ENCODE data around the gene TGM5. TPM values are rescaled to one million over a fixed set of nuclear protein-coding genes. Genes with fewer than 3 reads are reported as not detected.
"Not testable (repeated sequence)": the region's sequence is repeated elsewhere in the genome, so short reads cannot be mapped to it uniquely, and the experiment has no call there.

Gene TGM5
- total RNA-seq, 5 donors from 2014 or later (not counting 1 experiment from before 2014, with no cell fraction given) = not detected

- WGBS (ENCODE audit: insufficient coverage) = 81% methylated on average over 5 of the region's 5 CpGs
- no peaks in the 10 kb centered on the region for H3K9me3 Mint-ChIP-seq
- H3K27ac Mint-ChIP-seq = no peak overlapping the region
- Histone ChIP-seq H3K36me3 (ENCODE audit: control insufficient read depth in 2 of 2, extremely low read depth in 1 of 2, insufficient read depth in 1 of 2, low read length in 1 of 2) (no peaks in the 10 kb centered on the region), H3K4me1 (ENCODE audit: control insufficient read depth in 1 of 2, extremely low read depth in 1 of 2, insufficient read depth in 2 of 2, low read length in 2 of 2) (peaks cover 0 to 2% of the 10 kb centered on the region in 2 experiments), H3K9me3 (no peaks in the 10 kb centered on the region), H3K4me3 (ENCODE audit: control insufficient read depth in 1 of 2, extremely low read depth in 1 of 2, low read length in 1 of 2) (no peak overlapping the region), H3K27ac (ENCODE audit: low read length) (no peak overlapping the region), H3K27me3 (replicated peaks in 1 of 2; ENCODE audit: control insufficient read depth in 2 of 2, extremely low read depth in 1 of 2, insufficient read depth in 2 of 2, low read length in 1 of 2) (peaks cover 0 to 35% of the 10 kb centered on the region in 2 experiments)
- no peak overlapping the region for H3K4me3 Mint-ChIP-seq
- H3K4me1 Mint-ChIP-seq = peaks cover 0 to 13% (median 4%) of the 10 kb centered on the region in 3 donors
- H3K27me3 Mint-ChIP-seq = peaks cover 9 to 21% of the 10 kb centered on the region in 2 donors
- ChIA-PET CTCF (no interaction called here), POLR2A (no interaction called here)
- DNase-seq (no peak), ATAC-seq (replicated peaks in 1 of 4) (no peak)
- H3K36me3 Mint-ChIP-seq = no peaks in the 10 kb centered on the region
Measured at GRCh38 chr15:43206054-43206453, 60.7 kb downstream of the TGM5 start.

- Mint-ChIP-seq H3K9me3 (peaks cover 0 to 3% (median 0%) of the 10 kb centered on the region in 3 donors), H3K4me1 (peaks cover 0 to 13% (median 4%) of the 10 kb centered on the region in 3 donors), H3K4me3 (no peak overlapping the region), H3K27me3 (peaks cover 6 to 11% of the 10 kb centered on the region in 2 donors), H3K27ac (no peak overlapping the region), H3K36me3 (peaks cover 6% of the 10 kb centered on the region)
- Histone ChIP-seq H3K36me3 (ENCODE audit: control insufficient read depth in 2 of 2, extremely low read depth in 1 of 2, insufficient read depth in 1 of 2, low read length in 1 of 2) (no peaks in the 10 kb centered on the region), H3K4me3 (ENCODE audit: control insufficient read depth in 1 of 2, extremely low read depth in 1 of 2, low read length in 1 of 2) (no peak overlapping the region), H3K9me3 (no peaks in the 10 kb centered on the region), H3K4me1 (ENCODE audit: control insufficient read depth in 1 of 2, extremely low read depth in 1 of 2, insufficient read depth in 2 of 2, low read length in 2 of 2) (peaks cover 0 to 2% of the 10 kb centered on the region in 2 experiments), H3K27me3 (replicated peaks in 1 of 2; ENCODE audit: control insufficient read depth in 2 of 2, extremely low read depth in 1 of 2, insufficient read depth in 2 of 2, low read length in 1 of 2) (peaks cover 0 to 17% of the 10 kb centered on the region in 2 experiments), H3K27ac (ENCODE audit: low read length) (no peak overlapping the region)
- ChIA-PET POLR2A (interaction anchor here in 1 of 2 donors (0.5 kb wide), 1 partner anchor 38 kb away, joined by 3 read pairs; no protein-coding TSS in a partner anchor), CTCF (interaction anchor here (0.7 to 2.0 kb wide), 8 partner anchors 9 to 1064 kb away, joined by 3 to 8 read pairs (median 4); no protein-coding TSS in a partner anchor)
- 50% methylated on average over 8 of the region's 8 CpGs for WGBS (ENCODE audit: insufficient coverage)
- DNase-seq (peak in 29 of 35 experiments; percentile 14 to 61 (median 32)), ATAC-seq (replicated peaks in 1 of 4) (peak; percentile 49 to 69 (median 62))
Measured at GRCh38 chr15:43204016-43204901, 62.5 kb downstream of the TGM5 start.

DNA sequence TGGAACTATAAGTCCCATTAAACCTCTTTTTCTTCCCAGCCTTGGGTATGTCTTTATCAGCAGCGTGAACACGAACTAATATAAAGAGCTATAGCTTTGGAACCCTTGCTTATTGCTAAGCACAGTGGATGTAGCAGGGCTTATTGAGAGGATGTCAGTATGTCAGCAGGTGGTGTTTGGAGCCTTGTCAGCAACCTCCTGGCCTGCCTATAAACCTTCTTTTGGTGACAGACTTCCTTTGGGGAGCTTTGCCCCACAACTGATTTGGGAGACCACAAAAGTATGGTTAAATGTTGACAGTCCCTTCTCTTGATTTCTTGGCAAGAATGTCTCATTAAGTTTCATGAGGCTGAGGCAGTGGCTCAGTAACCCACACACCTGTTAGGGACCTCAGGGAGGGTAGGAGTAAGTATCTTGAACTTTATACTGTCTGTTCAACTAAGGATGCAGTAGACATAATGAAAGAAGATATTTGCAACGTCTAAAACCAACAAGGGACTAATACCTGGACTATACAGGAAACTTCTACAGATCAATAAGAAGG, 66.7 kb downstream of the TGM5 start:
- Histone ChIP-seq H3K4me3 (ENCODE audit: control insufficient read depth in 1 of 2, extremely low read depth in 1 of 2, low read length in 1 of 2) (no peak overlapping the region), H3K27ac (ENCODE audit: low read length) (no peak overlapping the region), H3K27me3 (replicated peaks in 1 of 2; ENCODE audit: control insufficient read depth in 2 of 2, extremely low read depth in 1 of 2, insufficient read depth in 2 of 2, low read length in 1 of 2) (no peaks in the 10 kb centered on the region), H3K9me3 (no peaks in the 10 kb centered on the region), H3K4me1 (ENCODE audit: control insufficient read depth in 1 of 2, extremely low read depth in 1 of 2, insufficient read depth in 2 of 2, low read length in 2 of 2) (peaks cover 0 to 2% of the 10 kb centered on the region in 2 experiments), H3K36me3 (ENCODE audit: control insufficient read depth in 2 of 2, extremely low read depth in 1 of 2, insufficient read depth in 1 of 2, low read length in 1 of 2) (peaks cover 0 to 20% of the 10 kb centered on the region in 2 donors)
- H3K27me3 Mint-ChIP-seq = no peaks in the 10 kb centered on the region
- ChIA-PET CTCF (interaction anchor here in 1 of 2 donors (0.6 kb wide), 1 partner anchor 272 kb away, joined by 3 read pairs; no protein-coding TSS in a partner anchor), POLR2A (no interaction called here)
- WGBS (ENCODE audit: insufficient coverage) = no CpG with 5 or more reads among the region's 3 CpGs
- DNase-seq = no peak
- H3K27ac Mint-ChIP-seq = peak overlapping the region in 1 of 2 donors; percentile 35
- peaks cover 0 to 11% (median 5%) of the 10 kb centered on the region in 3 donors for H3K9me3 Mint-ChIP-seq
- peaks cover 0 to 11% (median 4%) of the 10 kb centered on the region in 3 donors for H3K4me1 Mint-ChIP-seq
- H3K4me3 Mint-ChIP-seq = no peak overlapping the region
- H3K36me3 Mint-ChIP-seq = peaks cover 31% of the 10 kb centered on the region
- ATAC-seq (replicated peaks in 1 of 4) = no peak

- DNase-seq = no peak
- WGBS (ENCODE audit: insufficient coverage) = 94% methylated on average over 2 of the region's 3 CpGs
- H3K4me1 ChIP-seq (ENCODE audit: control insufficient read depth in 1 of 2, extremely low read depth in 1 of 2, insufficient read depth in 2 of 2, low read length in 2 of 2) = no peaks in the 10 kb centered on the region
- peaks cover 40% of the 10 kb centered on the region for H3K36me3 Mint-ChIP-seq
- ChIA-PET POLR2A (no interaction called here), CTCF (no interaction called here)
- no peak overlapping the region for H3K4me3 Mint-ChIP-seq
- H3K27me3 ChIP-seq (replicated peaks in 1 of 2; ENCODE audit: control insufficient read depth in 2 of 2, extremely low read depth in 1 of 2, insufficient read depth in 2 of 2, low read length in 1 of 2) = no peaks in the 10 kb centered on the region
- no peaks in the 10 kb centered on the region for H3K27me3 Mint-ChIP-seq
- ATAC-seq (replicated peaks in 1 of 4) = no peak
- no peak overlapping the region for H3K27ac Mint-ChIP-seq
- no peaks in the 10 kb centered on the region for H3K9me3 ChIP-seq
- no peak overlapping the region for H3K4me3 ChIP-seq (ENCODE audit: control insufficient read depth in 1 of 2, extremely low read depth in 1 of 2, low read length in 1 of 2)
- no peak overlapping the region for H3K27ac ChIP-seq (ENCODE audit: low read length)
- peaks cover 0 to under 1% (median 0%) of the 10 kb centered on the region in 3 donors for H3K4me1 Mint-ChIP-seq
- peaks cover 0 to 11% (median 5%) of the 10 kb centered on the region in 3 donors for H3K9me3 Mint-ChIP-seq
- peaks cover 0 to 30% of the 10 kb centered on the region in 2 donors for H3K36me3 ChIP-seq (ENCODE audit: control insufficient read depth in 2 of 2, extremely low read depth in 1 of 2, insufficient read depth in 1 of 2, low read length in 1 of 2)
Measured at GRCh38 chr15:43198992-43199391, 67.7 kb downstream of the TGM5 start.

GRCh38 chr15:43198556-43198955, 68.2 kb downstream of the TGM5 start:
- H3K9me3 ChIP-seq; CTCF ChIA-PET; H3K4me1 Mint-ChIP-seq; POLR2A ChIA-PET; H3K4me3 Mint-ChIP-seq; H3K4me1 ChIP-seq (ENCODE audit: control insufficient read depth in 1 of 2, extremely low read depth in 1 of 2, insufficient read depth in 2 of 2, low read length in 2 of 2); ATAC-seq (replicated peaks in 1 of 4); H3K27me3 ChIP-seq (replicated peaks in 1 of 2; ENCODE audit: control insufficient read depth in 2 of 2, extremely low read depth in 1 of 2, insufficient read depth in 2 of 2, low read length in 1 of 2); DNase-seq; H3K27me3 Mint-ChIP-seq; H3K27ac Mint-ChIP-seq; H3K4me3 ChIP-seq (ENCODE audit: control insufficient read depth in 1 of 2, extremely low read depth in 1 of 2, low read length in 1 of 2); H3K27ac ChIP-seq (ENCODE audit: low read length): not testable (repeated sequence)
- H3K9me3 Mint-ChIP-seq = peaks cover 0 to 11% (median 5%) of the 10 kb centered on the region in 3 donors
- 96% methylated on average over 2 of the region's 4 CpGs for WGBS (ENCODE audit: insufficient coverage)
- H3K36me3 Mint-ChIP-seq = peaks cover 40% of the 10 kb centered on the region
- peaks cover 0 to 30% of the 10 kb centered on the region in 2 donors for H3K36me3 ChIP-seq (ENCODE audit: control insufficient read depth in 2 of 2, extremely low read depth in 1 of 2, insufficient read depth in 1 of 2, low read length in 1 of 2)

GRCh38 chr15:43197773-43198172, 69.0 kb downstream of the TGM5 start:
- H3K4me3 ChIP-seq (ENCODE audit: control insufficient read depth in 1 of 2, extremely low read depth in 1 of 2, low read length in 1 of 2); H3K27me3 Mint-ChIP-seq; H3K4me3 Mint-ChIP-seq; CTCF ChIA-PET; H3K27ac Mint-ChIP-seq; H3K9me3 ChIP-seq; ATAC-seq (replicated peaks in 1 of 4); DNase-seq; H3K4me1 Mint-ChIP-seq; H3K27ac ChIP-seq (ENCODE audit: low read length); H3K4me1 ChIP-seq (ENCODE audit: control insufficient read depth in 1 of 2, extremely low read depth in 1 of 2, insufficient read depth in 2 of 2, low read length in 2 of 2); H3K27me3 ChIP-seq (replicated peaks in 1 of 2; ENCODE audit: control insufficient read depth in 2 of 2, extremely low read depth in 1 of 2, insufficient read depth in 2 of 2, low read length in 1 of 2): not testable (repeated sequence)
- POLR2A ChIA-PET = interaction anchor here in 1 of 2 donors (0.6 kb wide), 1 partner anchor 104 kb away, joined by 7 read pairs; no protein-coding TSS in a partner anchor
- 100% methylated on average over 1 of the region's 3 CpGs for WGBS (ENCODE audit: insufficient coverage)
- peaks cover 0 to 33% of the 10 kb centered on the region in 2 donors for H3K36me3 ChIP-seq (ENCODE audit: control insufficient read depth in 2 of 2, extremely low read depth in 1 of 2, insufficient read depth in 1 of 2, low read length in 1 of 2)
- peaks cover 0 to 11% (median 5%) of the 10 kb centered on the region in 3 donors for H3K9me3 Mint-ChIP-seq
- H3K36me3 Mint-ChIP-seq = peaks cover 42% of the 10 kb centered on the region

All from T-cell (primary cell).